ENCODE results near the gene ATP10A. TPM values are rescaled to one million over a fixed set of nuclear protein-coding genes. Genes with fewer than 3 reads are reported as not detected.

ATP10A gene
- total RNA-seq, 1 experiment from 2014 or later: 0.02 TPM

DNA sequence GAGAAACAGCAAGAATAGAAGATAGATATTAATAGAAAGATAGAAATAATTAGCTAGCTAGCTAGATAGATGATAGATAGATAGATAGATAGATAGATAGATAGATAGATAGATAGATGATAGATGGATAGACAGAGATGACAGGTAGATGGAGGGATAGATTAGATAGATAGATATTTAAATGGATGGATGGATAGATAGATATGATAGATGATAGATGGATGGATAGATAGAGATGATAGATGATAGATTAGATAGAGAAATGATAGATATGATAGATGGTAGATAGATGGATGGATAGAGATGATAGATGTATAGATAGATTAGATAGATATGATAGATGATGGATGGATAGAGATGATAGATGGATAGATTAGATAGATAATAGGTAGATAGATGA lies 8.3 kb upstream of the ATP10A start (continued):
- TF ChIP-seq, protein P1, sequence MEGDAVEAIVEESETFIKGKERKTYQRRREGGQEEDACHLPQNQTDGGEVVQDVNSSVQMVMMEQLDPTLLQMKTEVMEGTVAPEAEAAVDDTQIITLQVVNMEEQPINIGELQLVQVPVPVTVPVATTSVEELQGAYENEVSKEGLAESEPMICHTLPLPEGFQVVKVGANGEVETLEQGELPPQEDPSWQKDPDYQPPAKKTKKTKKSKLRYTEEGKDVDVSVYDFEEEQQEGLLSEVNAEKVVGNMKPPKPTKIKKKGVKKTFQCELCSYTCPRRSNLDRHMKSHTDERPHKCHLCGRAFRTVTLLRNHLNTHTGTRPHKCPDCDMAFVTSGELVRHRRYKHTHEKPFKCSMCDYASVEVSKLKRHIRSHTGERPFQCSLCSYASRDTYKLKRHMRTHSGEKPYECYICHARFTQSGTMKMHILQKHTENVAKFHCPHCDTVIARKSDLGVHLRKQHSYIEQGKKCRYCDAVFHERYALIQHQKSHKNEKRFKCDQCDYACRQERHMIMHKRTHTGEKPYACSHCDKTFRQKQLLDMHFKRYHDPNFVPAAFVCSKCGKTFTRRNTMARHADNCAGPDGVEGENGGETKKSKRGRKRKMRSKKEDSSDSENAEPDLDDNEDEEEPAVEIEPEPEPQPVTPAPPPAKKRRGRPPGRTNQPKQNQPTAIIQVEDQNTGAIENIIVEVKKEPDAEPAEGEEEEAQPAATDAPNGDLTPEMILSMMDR (IDR thresholded peaks at IDR 0.05 in 2 of 3, conservative IDR thresholded peaks at IDR 0.05 in 1 of 3; ENCODE audit: borderline replicate concordance in 1 of 3, insufficient read depth in 1 of 3, low read depth in 2 of 3, low read length in 2 of 3): no peak

DNA sequence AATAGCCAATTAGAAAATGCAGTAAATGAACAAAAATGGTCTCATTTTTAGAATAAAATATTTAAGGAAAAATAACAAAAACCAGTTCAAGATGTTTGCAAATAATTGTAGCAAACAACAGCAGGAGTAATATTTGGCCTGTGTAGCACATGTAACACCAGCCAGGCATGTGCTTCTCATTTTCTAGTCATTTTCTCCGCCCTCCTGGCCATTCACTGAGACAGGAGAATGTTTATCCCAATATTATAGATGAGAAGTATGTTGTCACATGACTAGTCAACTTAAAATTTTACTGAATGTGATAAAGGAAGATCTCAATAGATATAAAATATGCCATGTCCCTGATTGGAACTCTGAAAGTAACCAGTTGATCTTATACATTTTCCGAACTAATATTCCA lies 7.8 kb upstream of the ATP10A start:
- no TSS peak for BruUV-seq (replicated peaks)

DNA sequence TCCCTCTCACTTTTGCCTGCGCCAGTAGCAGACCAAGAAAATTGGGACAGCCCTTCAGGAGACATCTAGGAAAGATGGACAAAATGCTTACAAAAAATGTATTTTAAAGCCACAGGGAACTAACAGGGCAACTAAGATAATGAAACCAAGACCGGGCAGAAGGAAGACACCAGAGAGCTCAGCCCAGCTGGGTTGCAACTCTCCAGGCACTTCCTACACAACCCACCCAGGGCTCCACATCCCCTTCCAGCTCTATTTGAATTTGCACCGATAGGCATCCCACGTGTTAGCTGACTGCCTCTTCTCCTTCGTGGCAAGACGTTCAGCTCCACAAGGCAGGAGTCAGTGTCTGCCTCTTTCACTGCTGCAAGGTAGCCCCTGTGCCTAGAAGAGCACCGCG lies 6.6 kb upstream of the ATP10A start:
- Histone ChIP-seq H3K4me1 (ENCODE audit: control insufficient read depth in 1 of 2, insufficient read depth in 2 of 2, low read length in 2 of 2) (no peaks in the 10 kb centered on the region), H2AFZ (ENCODE audit: low read depth, low read length, poor library complexity, severe bottlenecking) (no peak overlapping the region), H3K27ac (ENCODE audit: low read depth, low read length) (no peak overlapping the region), H3K79me2 (ENCODE audit: insufficient read depth, low read length) (no peaks in the 10 kb centered on the region), H3K36me3 (ENCODE audit: control insufficient read depth in 1 of 2, insufficient read depth in 2 of 2, low read length in 2 of 2) (no peaks in the 10 kb centered on the region), H3K4me3 (replicated peaks in 1 of 2; ENCODE audit: low read depth in 1 of 2, low read length in 2 of 2) (no peak overlapping the region), H3K4me2 (ENCODE audit: low read length) (no peak overlapping the region), H3K9me2 (ENCODE audit: insufficient read depth) (no peaks in the 10 kb centered on the region), H3K9ac (ENCODE audit: low read length) (no peak overlapping the region), H3K27me3 (ENCODE audit: insufficient read depth, low read length) (no peaks in the 10 kb centered on the region), H4K20me1 (ENCODE audit: insufficient read depth) (no peaks in the 10 kb centered on the region), H3K9me3 (ENCODE audit: control insufficient read depth in 1 of 2, insufficient read depth in 1 of 2, low read depth in 1 of 2, low read length in 2 of 2) (peaks cover 3 to 13% of the 10 kb centered on the region in 2 experiments; a peak in 2 of 4 replicates)
- intact Hi-C loops (cut with micrococcal nuclease): no loop called here
- ChIA-PET RAD21 (ENCODE audit: low non-redundant PET in 1 of 2, low total read pairs in 2 of 2, uncharacterized antibody in 2 of 2, unreplicated experiment in 2 of 2) (no interaction called here), CTCF (no interaction called here), POLR2A (no interaction called here)
- ATAC-seq (no peak), DNase-seq (ENCODE audit: low read depth, low spot score) (no peak)
- no TSS peak for BruUV-seq (replicated peaks)
- TF ChIP-seq RAD21 (IDR thresholded peaks at IDR 0.05; ENCODE audit: low read depth) (no peak), CBX3 (IDR thresholded peaks at IDR 0.05; ENCODE audit: low read depth) (no peak), ZFX (IDR thresholded peaks at IDR 0.05) (no peak), SIN3A (IDR thresholded peaks at IDR 0.05; ENCODE audit: low read depth) (no peak), TCF7L2 (IDR thresholded peaks at IDR 0.05; ENCODE audit: borderline replicate concordance, extremely low read depth, insufficient read depth, insufficient read length) (no peak), ZNF274 (IDR thresholded peaks at IDR 0.05; ENCODE audit: low read depth, low read length) (no peak), YY1 (IDR thresholded peaks at IDR 0.05; ENCODE audit: extremely low read depth, insufficient replicate concordance, low read depth, low read length) (no peak), EGR1 (IDR thresholded peaks at IDR 0.05; ENCODE audit: low read depth) (no peak), ELF1 (IDR thresholded peaks at IDR 0.05; ENCODE audit: borderline replicate concordance, low read depth) (no peak), JUND (IDR thresholded peaks at IDR 0.05) (no peak), SP1 (IDR thresholded peaks at IDR 0.05; ENCODE audit: low read depth) (no peak)
- TF ChIP-seq, protein P1 (IDR thresholded peaks at IDR 0.05 in 2 of 3, conservative IDR thresholded peaks at IDR 0.05 in 1 of 3; ENCODE audit: borderline replicate concordance in 1 of 3, insufficient read depth in 1 of 3, low read depth in 2 of 3, low read length in 2 of 3): no peak
- TF ChIP-seq, protein P2, sequence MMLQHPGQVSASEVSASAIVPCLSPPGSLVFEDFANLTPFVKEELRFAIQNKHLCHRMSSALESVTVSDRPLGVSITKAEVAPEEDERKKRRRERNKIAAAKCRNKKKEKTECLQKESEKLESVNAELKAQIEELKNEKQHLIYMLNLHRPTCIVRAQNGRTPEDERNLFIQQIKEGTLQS (IDR thresholded peaks at IDR 0.05): no peak

More for the DNA sequence above, 7.8 kb upstream of the ATP10A start:
- ATAC-seq (no peak), DNase-seq (ENCODE audit: low read depth, low spot score) (no peak)
- peaks cover 8 to 20% of the 10 kb centered on the region in 2 experiments; a peak in 2 of 4 replicates for H3K9me3 ChIP-seq (ENCODE audit: control insufficient read depth in 1 of 2, insufficient read depth in 1 of 2, low read depth in 1 of 2, low read length in 2 of 2)
- no peak overlapping the region for H3K4me3 ChIP-seq (replicated peaks in 1 of 2; ENCODE audit: low read depth in 1 of 2, low read length in 2 of 2)
- ChIA-PET RAD21 (ENCODE audit: low non-redundant PET in 1 of 2, low total read pairs in 2 of 2, uncharacterized antibody in 2 of 2, unreplicated experiment in 2 of 2) (no interaction called here), CTCF (no interaction called here), POLR2A (no interaction called here)
- TF ChIP-seq EZH2phosphoT487 (IDR thresholded peaks at IDR 0.05; ENCODE audit: borderline replicate concordance): no peak
- no peaks in the 10 kb centered on the region for H3K79me2 ChIP-seq (ENCODE audit: insufficient read depth, low read length)
- no peaks in the 10 kb centered on the region for H3K36me3 ChIP-seq (ENCODE audit: control insufficient read depth in 1 of 2, insufficient read depth in 2 of 2, low read length in 2 of 2)
- H3K27me3 ChIP-seq (ENCODE audit: insufficient read depth, low read length): no peaks in the 10 kb centered on the region
- no peak overlapping the region for H3K27ac ChIP-seq (ENCODE audit: low read depth, low read length)
- H3K4me1 ChIP-seq (ENCODE audit: control insufficient read depth in 1 of 2, insufficient read depth in 2 of 2, low read length in 2 of 2): no peaks in the 10 kb centered on the region
- H3K4me2 ChIP-seq (ENCODE audit: low read length): no peak overlapping the region
- intact Hi-C loops (cut with micrococcal nuclease): no loop called here
- no peak overlapping the region for H2AFZ ChIP-seq (ENCODE audit: low read depth, low read length, poor library complexity, severe bottlenecking)
- H3K9me2 ChIP-seq (ENCODE audit: insufficient read depth): no peaks in the 10 kb centered on the region
- no peaks in the 10 kb centered on the region for H4K20me1 ChIP-seq (ENCODE audit: insufficient read depth)
- no peak overlapping the region for H3K9ac ChIP-seq (ENCODE audit: low read length)
